HEK293 (cell line): ENCODE data around the gene C6orf15.

ENCODE experiments used
- ELK4 ChIP-seq: IDR thresholded peaks from 2 replicates; pipeline ENCODE4 v1.6.1; 2011; ENCODE audit warnings: mild to moderate bottlenecking, low read depth, low read length, borderline replicate concordance
- GFI1B ChIP-seq: fragments of 450-650 bp; formaldehyde crosslinking; IDR thresholded peaks from 2 replicates; pipeline ENCODE4 v1.5.1; 2016; ENCODE audit warnings: missing biosample characterization, missing genetic modification characterization
- INSM2 ChIP-seq: fragments of 450-650 bp; formaldehyde crosslinking; IDR thresholded peaks from 2 replicates; pipeline ENCODE4 v1.5.1; 2016; ENCODE audit warnings: missing biosample characterization, missing genetic modification characterization
- REST ChIP-seq: fragments of 450-650 bp; formaldehyde crosslinking; IDR thresholded peaks from 2 replicates; pipeline ENCODE4 v1.5.1; 2016; ENCODE audit warnings: missing biosample characterization, missing genetic modification characterization
- SALL2 ChIP-seq: fragments of 450-650 bp; formaldehyde crosslinking; IDR thresholded peaks from 2 replicates; pipeline ENCODE4 v1.5.0; 2017; ENCODE audit warnings: missing biosample characterization, mild to moderate bottlenecking, missing genetic modification characterization, borderline replicate concordance
- SP7 ChIP-seq: fragments of 450-650 bp; formaldehyde crosslinking; IDR thresholded peaks from 2 replicates; pipeline ENCODE4 v1.5.1; 2016; ENCODE audit warnings: missing biosample characterization, missing genetic modification characterization
- TCF7L2 ChIP-seq: IDR thresholded peaks from 2 replicates; pipeline ENCODE4 v1.6.1; 2011; ENCODE audit warnings: low read depth, mild to moderate bottlenecking, inconsistent platforms, low read length, moderate library complexity, borderline replicate concordance
- TSHZ1 ChIP-seq: fragments of 450-650 bp; formaldehyde crosslinking; IDR thresholded peaks from 2 replicates; pipeline ENCODE4 v1.5.1; 2016; ENCODE audit warnings: missing biosample characterization, missing genetic modification characterization, borderline replicate concordance
- YY1 ChIP-seq: fragments of 450-650 bp; formaldehyde crosslinking; IDR thresholded peaks from 2 replicates; pipeline ENCODE4 v1.5.1; 2018; ENCODE audit warnings: missing biosample characterization, missing genetic modification characterization
- ZBTB17 ChIP-seq: fragments of 450-650 bp; formaldehyde crosslinking; IDR thresholded peaks from 2 replicates; pipeline ENCODE4 v1.5.1; 2016; ENCODE audit warnings: missing biosample characterization, missing genetic modification characterization
- ZBTB20 ChIP-seq: fragments of 450-650 bp; formaldehyde crosslinking; IDR thresholded peaks from 2 replicates; pipeline ENCODE4 v1.5.1; 2016; ENCODE audit warnings: missing biosample characterization, missing genetic modification characterization
- ZBTB21 ChIP-seq: fragments of 450-650 bp; formaldehyde crosslinking; IDR thresholded peaks from 2 replicates; pipeline ENCODE4 v1.5.1; 2017; ENCODE audit warnings: missing biosample characterization, missing genetic modification characterization
- ZBTB48 ChIP-seq: fragments of 450-650 bp; formaldehyde crosslinking; IDR thresholded peaks from 2 replicates; pipeline ENCODE4 v1.5.1; 2016; ENCODE audit warnings: missing biosample characterization, missing genetic modification characterization
- ZFP41 ChIP-seq: fragments of 450-650 bp; formaldehyde crosslinking; IDR thresholded peaks from 2 replicates; pipeline ENCODE4 v1.5.1; 2016; ENCODE audit warnings: missing biosample characterization, missing genetic modification characterization, borderline replicate concordance
- ZNF112 ChIP-seq: fragments of 450-650 bp; formaldehyde crosslinking; IDR thresholded peaks from 2 replicates; pipeline ENCODE4 v1.5.0; 2017; ENCODE audit warnings: missing biosample characterization, missing genetic modification characterization
- ZNF114 ChIP-seq: fragments of 450-650 bp; formaldehyde crosslinking; IDR thresholded peaks from 2 replicates; pipeline ENCODE4 v1.5.0; 2017; ENCODE audit warnings: missing biosample characterization, missing genetic modification characterization
- ZNF146 ChIP-seq: fragments of 450-650 bp; formaldehyde crosslinking; IDR thresholded peaks from 2 replicates; pipeline ENCODE4 v1.5.1; 2016; ENCODE audit warnings: missing biosample characterization, missing genetic modification characterization
- ZNF174 ChIP-seq: fragments of 450-650 bp; formaldehyde crosslinking; IDR thresholded peaks from 2 replicates; pipeline ENCODE4 v1.5.0; 2017; ENCODE audit warnings: missing biosample characterization, mild to moderate bottlenecking, missing genetic modification characterization
- ZNF211 ChIP-seq: fragments of 450-650 bp; formaldehyde crosslinking; IDR thresholded peaks from 2 replicates; pipeline ENCODE4 v1.5.1; 2016; ENCODE audit warnings: low read depth, missing biosample characterization, missing genetic modification characterization
- ZNF274 ChIP-seq, 2 experiments: fragments of 200-500 bp in 1 of 2; fragments of 450-650 bp in 1 of 2; sonication (Bioruptor generic) in 1 of 2; formaldehyde crosslinking in 1 of 2; IDR thresholded peaks; 2 replicates each; pipeline versions ENCODE4 v1.5.1 to v1.6.1; 2014 to 2016; ENCODE audit warnings: borderline replicate concordance in 1 of 2, inconsistent platforms in 1 of 2, low read length in 1 of 2, missing biosample characterization in 1 of 2, missing genetic modification characterization in 1 of 2
- ZNF354C ChIP-seq: fragments of 450-650 bp; formaldehyde crosslinking; IDR thresholded peaks from 2 replicates; pipeline ENCODE4 v1.5.1; 2016; ENCODE audit warnings: missing biosample characterization, missing genetic modification characterization, low read depth, borderline replicate concordance
- ZNF394 ChIP-seq: fragments of 450-650 bp; formaldehyde crosslinking; IDR thresholded peaks from 2 replicates; pipeline ENCODE4 v1.5.1; 2016; ENCODE audit warnings: missing biosample characterization, missing genetic modification characterization, mild to moderate bottlenecking, moderate library complexity, borderline replicate concordance
- ZNF423 ChIP-seq: fragments of 450-650 bp; formaldehyde crosslinking; IDR thresholded peaks from 2 replicates; pipeline ENCODE4 v1.5.1; 2016; ENCODE audit warnings: missing biosample characterization, missing genetic modification characterization
- ZNF529 ChIP-seq: fragments of 450-650 bp; formaldehyde crosslinking; IDR thresholded peaks from 2 replicates; pipeline ENCODE4 v1.5.1; 2017; ENCODE audit warnings: missing genetic modification characterization, missing biosample characterization; ENCODE audit not compliant: insufficient replicate concordance
- ZNF555 ChIP-seq: fragments of 450-650 bp; formaldehyde crosslinking; conservative IDR thresholded peaks from 2 replicates; pipeline ENCODE4 v1.5.1; 2017; ENCODE audit warnings: missing biosample characterization, mild to moderate bottlenecking, missing genetic modification characterization, inconsistent platforms
- ZNF621 ChIP-seq: fragments of 450-650 bp; formaldehyde crosslinking; IDR thresholded peaks from 2 replicates; pipeline ENCODE4 v1.5.1; 2017; ENCODE audit warnings: missing biosample characterization, missing genetic modification characterization
- ZNF777 ChIP-seq: fragments of 450-650 bp; formaldehyde crosslinking; IDR thresholded peaks from 2 replicates; pipeline ENCODE4 v1.5.1; 2017; ENCODE audit warnings: missing biosample characterization, missing genetic modification characterization, borderline replicate concordance
- ZSCAN18 ChIP-seq: fragments of 450-650 bp; formaldehyde crosslinking; IDR thresholded peaks from 2 replicates; pipeline ENCODE4 v1.5.1; 2016; ENCODE audit warnings: missing biosample characterization, missing genetic modification characterization

Gene C6orf15

GRCh38 chr6:31158140-31158862, 45.9 kb upstream of the C6orf15 start, which contains the start of gene TCF19 (continued):
- TF ChIP-seq ZBTB20 (tag by site-specific recombination) (peak; percentile 100), ZNF274 (IDR thresholded peaks at IDR 0.05; ENCODE audit: low read length) (no peak), ZNF274 (tag by site-specific recombination; IDR thresholded peaks at IDR 0.05; ENCODE audit: borderline replicate concordance) (no peak), ZNF529 (tag by site-specific recombination) (no peak), ZNF112 (tag by site-specific recombination) (no peak), SALL2 (tag by site-specific recombination) (no peak), ZNF423 (tag by site-specific recombination) (no peak), ZBTB17 (tag by site-specific recombination) (peak; percentile 72), ZNF621 (no peak), ZNF394 (peak; percentile 69), YY1 (tag by site-specific recombination) (no peak), ELK4 (no peak), GFI1B (tag by site-specific recombination) (no peak), INSM2 (peak; percentile 97), ZNF146 (tag by site-specific recombination) (0 out of 2 replicates have a peak, but pooled peaks have one; percentile 19), ZNF555 (tag by site-specific recombination) (no peak), ZBTB21 (tag by site-specific recombination) (no peak), TSHZ1 (tag by site-specific recombination) (no peak), ZFP41 (tag by site-specific recombination) (no peak), ZSCAN18 (no peak), ZNF174 (tag by site-specific recombination) (no peak), ZNF777 (tag by site-specific recombination) (no peak), ZNF211 (tag by site-specific recombination) (no peak), ZNF114 (tag by site-specific recombination) (no peak), SP7 (tag by site-specific recombination) (peak; percentile 62), TCF7L2 (no peak), REST (tag by site-specific recombination) (no peak), ZBTB48 (tag by site-specific recombination) (peak; percentile 15; the same call in 1 of the 2 replicates), ZNF354C (tag by site-specific recombination) (no peak)
